ENCODE measurements around the gene KRT6A. TPM values are rescaled to one million over a fixed set of nuclear protein-coding genes. Genes with fewer than 3 reads are reported as not detected.

The KRT6A gene
- total and polyA plus RNA-seq, 2 donors (not counting 1 experiment from before 2014, with no cell fraction given) = not detected

DNA sequence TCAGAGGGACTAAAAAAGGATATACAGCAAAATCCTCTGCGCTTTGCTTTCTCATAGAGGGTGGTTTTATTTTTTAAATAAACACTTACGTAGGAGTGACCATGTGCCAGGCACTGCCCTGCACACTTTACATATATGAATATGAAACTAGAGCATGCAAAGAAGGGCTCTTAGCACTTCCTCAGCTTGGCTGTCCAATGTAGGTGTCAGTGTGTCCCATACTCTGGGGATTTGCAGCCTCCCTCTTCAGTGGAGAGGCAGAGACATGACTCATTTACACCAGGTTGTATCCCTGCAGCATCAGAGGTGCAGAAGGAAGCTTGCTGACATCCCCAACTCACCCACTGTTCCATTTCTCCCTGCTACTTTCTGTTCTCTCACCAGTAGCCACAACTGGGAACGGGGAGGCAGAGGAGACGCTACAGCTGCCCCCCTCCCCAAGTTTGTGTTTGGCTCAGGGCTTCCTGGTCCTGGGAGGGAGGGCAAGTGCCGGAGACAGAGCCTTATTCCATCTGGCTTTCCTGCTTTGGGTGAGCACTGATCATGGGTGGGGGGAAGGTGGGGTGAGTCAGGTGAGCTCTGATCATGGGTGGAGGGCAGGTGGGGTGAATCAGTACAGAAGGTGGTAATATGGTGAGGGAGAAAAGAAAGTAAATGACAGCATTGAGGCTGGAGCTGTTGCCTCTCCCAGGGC lies 32.0 kb upstream of the KRT6A start:
- ATAC-seq (ENCODE audit: low read depth) = no peak
- H3K9me3 ChIP-seq (ENCODE audit: control extremely low read depth in 1 of 3, control insufficient read depth in 2 of 3, insufficient read depth in 1 of 3, low read length in 2 of 3) = no peaks in the 10 kb centered on the region
- WGBS (ENCODE audit: insufficient coverage) = 98% methylated on average over 3 of the region's 5 CpGs
- no peaks in the 10 kb centered on the region for H3K4me1 ChIP-seq (ENCODE audit: control insufficient read depth in 2 of 2, insufficient read depth in 2 of 2, low read length in 2 of 2)
- no peaks in the 10 kb centered on the region for H3K4me1 Mint-ChIP-seq
- H3K9ac ChIP-seq (ENCODE audit: low read length) = no peak overlapping the region
- H3K9me3 Mint-ChIP-seq (ENCODE audit: insufficient read depth) = no peaks in the 10 kb centered on the region
- no peak overlapping the region for H3K4me2 ChIP-seq (replicated peaks; ENCODE audit: low read depth, low read length, poor library complexity, severe bottlenecking)
- no peak overlapping the region for H3K27ac Mint-ChIP-seq
- CTCF ChIA-PET = no interaction called here
- no peak overlapping the region for H3K4me3 Mint-ChIP-seq
- H4K20me1 ChIP-seq (ENCODE audit: control insufficient read depth, insufficient read depth, low read length, poor library complexity, severe bottlenecking) = no peaks in the 10 kb centered on the region
- H3K27me3 Mint-ChIP-seq = no peaks in the 10 kb centered on the region
- no peak overlapping the region for H3K4me3 ChIP-seq (ENCODE audit: control extremely low read depth in 1 of 5, extremely low read depth in 1 of 5, insufficient read depth in 1 of 5, low read depth in 2 of 5, low read length in 4 of 5)
- intact Hi-C loops (cut with micrococcal nuclease) = no loop called here
- DNase-seq = no peak
- H2AFZ ChIP-seq (ENCODE audit: insufficient read depth, low read depth, low read length, poor library complexity, severe bottlenecking) = no peak overlapping the region
- no peak overlapping the region for H3K27ac ChIP-seq (ENCODE audit: low read length in 2 of 2)
- no peaks in the 10 kb centered on the region for H3K27me3 ChIP-seq (replicated peaks in 1 of 4; ENCODE audit: control extremely low read depth in 1 of 4, control insufficient read depth in 3 of 4, insufficient read depth in 4 of 4, low read length in 3 of 4)
- TF ChIP-seq, protein P1, sequence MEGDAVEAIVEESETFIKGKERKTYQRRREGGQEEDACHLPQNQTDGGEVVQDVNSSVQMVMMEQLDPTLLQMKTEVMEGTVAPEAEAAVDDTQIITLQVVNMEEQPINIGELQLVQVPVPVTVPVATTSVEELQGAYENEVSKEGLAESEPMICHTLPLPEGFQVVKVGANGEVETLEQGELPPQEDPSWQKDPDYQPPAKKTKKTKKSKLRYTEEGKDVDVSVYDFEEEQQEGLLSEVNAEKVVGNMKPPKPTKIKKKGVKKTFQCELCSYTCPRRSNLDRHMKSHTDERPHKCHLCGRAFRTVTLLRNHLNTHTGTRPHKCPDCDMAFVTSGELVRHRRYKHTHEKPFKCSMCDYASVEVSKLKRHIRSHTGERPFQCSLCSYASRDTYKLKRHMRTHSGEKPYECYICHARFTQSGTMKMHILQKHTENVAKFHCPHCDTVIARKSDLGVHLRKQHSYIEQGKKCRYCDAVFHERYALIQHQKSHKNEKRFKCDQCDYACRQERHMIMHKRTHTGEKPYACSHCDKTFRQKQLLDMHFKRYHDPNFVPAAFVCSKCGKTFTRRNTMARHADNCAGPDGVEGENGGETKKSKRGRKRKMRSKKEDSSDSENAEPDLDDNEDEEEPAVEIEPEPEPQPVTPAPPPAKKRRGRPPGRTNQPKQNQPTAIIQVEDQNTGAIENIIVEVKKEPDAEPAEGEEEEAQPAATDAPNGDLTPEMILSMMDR (IDR thresholded peaks at IDR 0.05) = no peak
- TF ChIP-seq EZH2 (IDR thresholded peaks at IDR 0.05; ENCODE audit: borderline replicate concordance, insufficient read depth, low read depth, low read length, poor library complexity, severe bottlenecking) = no peak
- H3K79me2 ChIP-seq (ENCODE audit: control insufficient read depth, insufficient read depth, low read length) = no peaks in the 10 kb centered on the region
- POLR2A ChIA-PET = no interaction called here
- no peaks in the 10 kb centered on the region for H3K36me3 ChIP-seq (replicated peaks in 1 of 2; ENCODE audit: control extremely low read depth in 1 of 2, control insufficient read depth in 1 of 2, extremely low read depth in 1 of 2, insufficient read depth in 2 of 2, low read length in 1 of 2)

DNA sequence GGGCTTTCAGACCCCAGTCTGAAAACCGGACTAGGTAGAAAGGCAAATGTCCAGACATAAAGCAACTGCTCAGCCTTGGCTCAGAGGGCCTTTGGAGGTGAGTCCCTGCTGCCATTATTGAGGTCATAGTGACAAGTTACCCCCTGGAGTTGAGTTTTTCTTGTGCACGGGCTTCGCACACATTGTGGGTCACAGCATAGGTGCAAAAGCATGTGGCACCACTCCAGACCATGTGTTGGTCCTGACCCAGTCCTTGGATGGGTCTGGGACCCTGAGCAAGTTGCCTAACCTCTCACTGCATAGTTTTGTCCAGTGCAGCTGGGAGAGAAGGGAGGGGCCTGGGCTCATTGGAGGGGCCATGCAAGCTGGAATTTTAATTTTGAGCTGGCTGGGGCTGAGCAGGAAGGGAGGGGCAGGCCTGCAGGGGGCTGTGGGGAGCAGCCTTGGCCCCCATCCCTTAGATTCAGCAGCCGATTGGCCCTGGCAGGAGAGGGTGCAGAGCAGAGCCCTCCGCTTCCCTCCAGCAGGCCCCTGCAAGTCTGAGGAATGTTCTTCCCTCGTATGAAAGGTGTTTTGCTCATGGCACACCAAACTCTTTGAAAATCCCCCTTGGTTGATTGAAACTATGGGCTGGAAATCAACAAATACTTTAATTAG lies 31.3 kb upstream of the KRT6A start:
- 89% methylated on average over 4 of the region's 6 CpGs for WGBS (ENCODE audit: insufficient coverage)
- no peaks in the 10 kb centered on the region for H3K9me3 ChIP-seq (ENCODE audit: control extremely low read depth in 1 of 3, control insufficient read depth in 2 of 3, insufficient read depth in 1 of 3, low read length in 2 of 3)
- POLR2A ChIA-PET = no interaction called here
- no peaks in the 10 kb centered on the region for H4K20me1 ChIP-seq (ENCODE audit: control insufficient read depth, insufficient read depth, low read length, poor library complexity, severe bottlenecking)
- Mint-ChIP-seq H3K4me3 (no peak overlapping the region), H3K9me3 (ENCODE audit: insufficient read depth) (no peaks in the 10 kb centered on the region), H3K27ac (no peak overlapping the region), H3K4me1 (no peaks in the 10 kb centered on the region), H3K27me3 (no peaks in the 10 kb centered on the region)
- TF ChIP-seq, protein P1 (IDR thresholded peaks at IDR 0.05) = no peak
- TF ChIP-seq EZH2 (IDR thresholded peaks at IDR 0.05; ENCODE audit: borderline replicate concordance, insufficient read depth, low read depth, low read length, poor library complexity, severe bottlenecking) = no peak
- no peak overlapping the region for H3K4me3 ChIP-seq (ENCODE audit: control extremely low read depth in 1 of 5, extremely low read depth in 1 of 5, insufficient read depth in 1 of 5, low read depth in 2 of 5, low read length in 4 of 5)
- H3K27ac ChIP-seq (ENCODE audit: low read length in 2 of 2) = no peak overlapping the region
- CTCF ChIA-PET = no interaction called here
- no peak for ATAC-seq (ENCODE audit: low read depth)
- no peaks in the 10 kb centered on the region for H3K27me3 ChIP-seq (replicated peaks in 1 of 4; ENCODE audit: control extremely low read depth in 1 of 4, control insufficient read depth in 3 of 4, insufficient read depth in 4 of 4, low read length in 3 of 4)
- no peak overlapping the region for H3K9ac ChIP-seq (ENCODE audit: low read length)
- intact Hi-C loops (cut with micrococcal nuclease) = no loop called here
- no peaks in the 10 kb centered on the region for H3K36me3 ChIP-seq (replicated peaks in 1 of 2; ENCODE audit: control extremely low read depth in 1 of 2, control insufficient read depth in 1 of 2, extremely low read depth in 1 of 2, insufficient read depth in 2 of 2, low read length in 1 of 2)
- no peak overlapping the region for H3K4me2 ChIP-seq (replicated peaks; ENCODE audit: low read depth, low read length, poor library complexity, severe bottlenecking)
- DNase-seq = no peak
- no peak overlapping the region for H2AFZ ChIP-seq (ENCODE audit: insufficient read depth, low read depth, low read length, poor library complexity, severe bottlenecking)
- no peaks in the 10 kb centered on the region for H3K4me1 ChIP-seq (ENCODE audit: control insufficient read depth in 2 of 2, insufficient read depth in 2 of 2, low read length in 2 of 2)
- H3K79me2 ChIP-seq (ENCODE audit: control insufficient read depth, insufficient read depth, low read length) = no peaks in the 10 kb centered on the region

All from B cell (primary cell).